Activated CD4-positive, CD25-positive, alpha-beta regulatory T cell treated with anti-CD3 and anti-CD28 coated beads, Interleukin-2, amount 50 U/mL, for 72 hours (primary cell): ENCODE data around the gene STX12.
"Not testable (repeated sequence)": the region's sequence is repeated elsewhere in the genome, so short reads cannot be mapped to it uniquely, and the experiment has no call there.

Experiments
- DNase-seq: peaks from one replicate; pipeline ENCODE4 v3.0.0; 2021

STX12 gene

DNA sequence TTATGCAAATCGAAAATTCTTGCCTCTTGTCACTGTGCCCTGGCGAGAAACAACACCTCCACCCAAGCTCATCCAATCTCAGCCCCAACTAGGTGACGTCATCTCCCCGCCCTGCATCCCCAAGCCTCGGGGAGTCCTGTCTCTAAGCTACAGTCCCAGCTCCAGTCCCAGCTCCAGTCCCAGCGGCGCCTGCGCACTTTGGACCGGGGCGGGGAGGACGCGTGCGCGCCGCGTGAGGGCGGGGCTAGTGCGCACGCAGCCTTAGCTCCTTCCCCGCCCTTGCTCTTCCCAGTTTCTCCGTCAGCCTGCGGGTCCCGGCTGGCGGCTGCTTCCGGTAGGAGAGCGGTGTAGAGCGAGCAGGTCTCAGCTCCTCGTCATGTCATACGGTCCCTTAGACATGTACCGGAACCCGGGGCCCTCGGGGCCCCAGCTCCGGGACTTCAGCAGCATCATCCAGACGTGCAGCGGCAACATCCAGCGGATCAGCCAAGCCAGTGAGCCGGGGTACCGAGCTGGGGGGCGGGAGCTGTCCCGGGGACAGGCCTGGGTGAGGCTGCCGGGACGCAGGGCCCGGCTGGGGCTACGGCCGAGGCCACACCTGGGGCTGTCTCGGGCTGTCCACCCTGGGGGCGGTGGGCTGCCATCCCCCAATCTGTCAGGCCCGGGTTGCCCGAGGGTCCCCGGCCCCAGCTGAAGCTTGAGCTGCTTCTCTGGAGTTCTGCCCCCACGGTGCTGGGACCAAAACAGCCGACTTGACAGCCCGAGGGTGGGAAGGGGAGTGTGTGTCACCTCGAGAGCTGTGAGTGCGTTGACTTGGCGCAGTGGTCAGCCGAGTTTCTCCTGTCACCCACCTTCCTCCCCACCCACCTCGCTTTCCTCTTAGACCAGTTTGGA lies at the start of gene STX12:
TSS of gene STX12 (plus strand) at position 288 of the 894 bp plus-strand sequence. CDS start at position 377, 89 bp downstream.
- peak; percentile 98 for DNase-seq

GRCh38 chr1:27724961-27725373 lies 48.1 kb upstream of the STX12 start:
- peak; percentile 32 for DNase-seq

DNA sequence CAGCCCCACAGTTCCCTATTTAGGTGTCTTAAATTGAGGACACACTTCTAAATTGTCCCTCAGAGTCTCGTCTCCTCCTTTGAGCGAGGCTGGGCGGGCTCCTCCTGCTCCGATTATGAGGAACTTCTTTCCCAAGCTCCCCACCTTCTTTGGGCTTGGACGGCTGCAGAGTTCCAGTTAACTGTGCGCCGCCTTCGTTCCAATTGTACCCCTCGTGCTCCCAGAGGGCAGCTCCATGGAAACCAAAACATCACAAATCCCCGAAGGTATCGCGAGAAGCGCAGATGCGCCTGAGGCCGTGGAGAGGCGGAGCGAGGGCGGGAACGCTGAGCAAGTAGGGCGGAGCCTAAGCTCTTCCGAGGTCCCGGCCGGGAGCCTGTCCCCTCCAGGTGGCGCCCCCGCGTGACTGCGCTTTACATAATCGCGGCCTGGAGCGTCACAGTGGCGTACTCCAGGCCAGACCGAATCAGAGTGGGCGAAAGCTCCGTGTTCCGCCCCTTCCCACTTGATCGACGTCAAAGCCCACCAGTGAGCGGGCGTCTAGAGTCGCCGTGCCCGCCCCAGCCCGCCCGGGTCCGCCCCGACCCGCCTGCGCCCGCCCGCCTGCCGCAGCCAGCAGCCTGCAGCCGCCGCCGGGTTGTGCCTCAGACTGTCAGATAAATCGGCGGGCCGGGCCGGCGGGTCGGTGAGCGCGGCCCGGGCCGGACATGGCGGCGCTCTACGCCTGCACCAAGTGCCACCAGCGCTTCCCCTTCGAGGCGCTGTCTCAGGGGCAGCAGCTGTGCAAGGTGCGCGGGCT lies 47.4 kb upstream of the STX12 start, which contains the start of gene FAM76A:
TSS of gene FAM76A (plus strand) at position 588 of the 799 bp plus-strand sequence. CDS start at position 708, 120 bp downstream.
- DNase-seq, result peak; percentile 99

GRCh38 chr1:27726173-27727044 lies 46.6 kb upstream of the STX12 start:
- DNase-seq, result peak; percentile 61

GRCh38 chr1:27727126-27727525 lies 45.9 kb upstream of the STX12 start:
- no peak for DNase-seq

DNA sequence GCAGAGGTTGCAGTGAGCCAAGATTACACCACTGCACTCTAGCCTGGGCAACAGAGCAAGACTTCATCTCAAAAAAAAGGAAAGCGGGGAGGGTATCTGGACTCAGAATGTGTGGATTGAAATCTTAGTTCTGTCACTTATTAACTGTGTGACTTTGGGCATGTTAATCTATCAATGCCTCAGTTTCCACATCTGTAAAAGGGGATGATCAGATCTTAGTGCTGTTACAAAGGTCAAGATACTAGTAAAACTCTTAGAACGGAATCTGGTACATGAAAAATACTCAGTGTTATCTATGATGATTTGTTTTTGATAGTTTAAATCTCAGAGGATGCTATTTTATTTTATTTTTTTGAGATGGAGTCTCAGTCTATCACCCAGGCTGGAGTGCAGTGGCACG lies 36.8 kb upstream of the STX12 start:
- DNase-seq, result no peak

GRCh38 chr1:27741121-27741520 lies 31.9 kb upstream of the STX12 start:
- DNase-seq, result no peak

- DNase-seq, result no peak
Measured at GRCh38 chr1:27744556-27744955, 28.5 kb upstream of the STX12 start.

DNA sequence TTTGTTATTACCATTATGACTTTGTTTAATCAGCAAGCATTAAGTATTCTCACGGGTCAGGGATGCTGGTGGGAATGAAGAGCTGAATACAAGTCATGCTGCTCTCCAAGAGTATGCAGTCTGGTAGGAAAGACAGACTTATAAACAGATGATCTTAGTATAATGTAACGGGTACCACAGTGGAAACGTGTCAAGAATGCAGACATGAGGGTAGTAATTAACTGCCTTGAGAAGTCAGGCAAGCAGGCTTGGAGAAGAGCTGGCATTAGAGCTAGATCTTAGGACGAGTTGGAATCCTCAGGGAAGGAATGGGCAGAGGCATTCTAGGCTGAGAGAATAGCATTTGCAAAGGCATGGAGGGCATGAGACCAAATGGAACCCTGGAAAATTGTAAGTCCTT lies 27.6 kb upstream of the STX12 start:
- no peak for DNase-seq

DNA sequence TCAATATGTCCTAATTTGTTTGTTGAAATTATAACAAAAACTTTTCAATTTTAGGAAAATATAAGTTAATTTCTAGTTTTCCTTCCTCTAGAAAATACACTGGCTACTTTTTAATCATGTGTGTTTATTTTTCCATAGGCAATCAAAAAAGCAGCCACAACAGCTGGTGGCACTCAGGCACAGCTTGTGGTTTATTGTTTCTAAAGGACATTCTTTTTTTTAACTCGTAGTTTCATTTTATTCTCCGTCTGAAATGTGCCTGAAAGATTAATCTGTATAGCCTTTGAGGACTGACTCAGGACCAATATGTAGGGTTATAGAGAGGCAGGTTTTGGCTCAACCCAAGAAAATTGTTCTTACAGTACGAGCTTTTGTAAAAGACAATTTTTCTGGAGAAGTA lies 20.7 kb upstream of the STX12 start:
- no peak for DNase-seq

- no peak for DNase-seq
Measured at GRCh38 chr1:27755286-27755685, 17.7 kb upstream of the STX12 start.

DNA sequence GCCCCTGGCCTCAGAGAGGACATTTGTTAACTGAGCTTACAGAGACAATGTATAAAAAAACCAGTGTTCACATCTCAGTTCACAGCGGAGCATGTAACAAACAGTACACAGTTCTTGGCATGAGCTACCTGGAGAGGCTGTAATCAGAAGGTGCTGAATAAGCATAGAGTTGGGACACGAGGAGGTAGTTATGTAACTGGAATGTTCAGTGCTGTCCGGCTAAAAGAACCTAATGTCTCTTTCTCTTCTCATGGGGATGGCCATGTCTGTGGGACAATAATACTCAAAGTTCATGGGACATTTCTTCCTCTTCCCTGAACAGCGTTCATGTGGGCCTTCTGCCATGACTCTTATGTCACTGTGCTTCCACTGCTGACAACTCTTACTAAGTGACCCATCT lies 17.2 kb upstream of the STX12 start:
- DNase-seq, result no peak

DNA sequence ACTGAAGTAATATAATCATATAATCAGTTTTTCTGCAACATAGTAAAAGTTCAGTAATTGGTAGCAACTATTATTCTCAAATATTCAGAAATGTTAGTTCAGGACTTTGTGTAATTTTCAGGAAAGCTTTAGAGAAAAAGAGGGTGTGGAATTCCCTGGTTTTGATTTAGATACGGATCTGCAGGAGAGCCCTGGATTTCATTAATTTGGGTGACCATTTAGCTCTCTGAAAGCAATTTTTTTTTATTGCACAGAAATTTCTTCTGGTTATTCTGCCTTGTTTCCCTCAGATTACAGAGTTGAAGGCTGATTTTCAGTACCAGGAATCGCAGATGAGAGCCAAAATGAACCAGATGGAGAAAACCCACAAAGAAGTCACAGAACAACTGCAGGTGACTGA lies 13.8 kb upstream of the STX12 start:
- DNase-seq, result no peak

- no peak for DNase-seq
Measured at GRCh38 chr1:27760426-27760825, 12.6 kb upstream of the STX12 start.

GRCh38 chr1:27762033-27762432 lies 11.0 kb upstream of the STX12 start:
- no peak for DNase-seq

- DNase-seq, result no peak
Measured at GRCh38 chr1:27763358-27763757, 9.7 kb upstream of the STX12 start.

DNA sequence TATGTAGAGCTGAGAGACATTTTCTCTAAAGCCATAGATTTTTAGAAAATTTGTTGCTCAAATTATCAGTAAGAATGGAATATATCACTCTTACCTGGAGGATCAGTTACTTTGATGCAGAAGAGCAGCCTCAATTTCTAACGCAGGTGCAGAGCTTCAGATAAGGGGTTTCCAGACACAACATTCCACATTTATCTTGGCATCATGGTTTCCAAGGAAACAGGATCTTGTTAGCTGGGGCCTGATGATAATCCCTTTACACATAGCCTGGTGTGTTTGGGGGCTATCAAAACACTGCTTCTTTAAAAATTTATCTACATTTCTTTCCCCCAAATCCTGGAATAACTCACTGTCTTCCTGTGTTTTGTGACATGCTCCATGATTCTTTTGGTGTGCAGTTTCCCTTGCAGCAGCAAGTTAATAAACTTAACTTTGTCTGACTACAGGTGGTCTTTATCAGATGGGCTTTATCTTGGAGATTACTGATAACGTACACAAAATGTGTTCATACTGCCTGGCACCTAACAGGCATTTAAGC lies 2.7 kb upstream of the STX12 start:
- no peak for DNase-seq

DNA sequence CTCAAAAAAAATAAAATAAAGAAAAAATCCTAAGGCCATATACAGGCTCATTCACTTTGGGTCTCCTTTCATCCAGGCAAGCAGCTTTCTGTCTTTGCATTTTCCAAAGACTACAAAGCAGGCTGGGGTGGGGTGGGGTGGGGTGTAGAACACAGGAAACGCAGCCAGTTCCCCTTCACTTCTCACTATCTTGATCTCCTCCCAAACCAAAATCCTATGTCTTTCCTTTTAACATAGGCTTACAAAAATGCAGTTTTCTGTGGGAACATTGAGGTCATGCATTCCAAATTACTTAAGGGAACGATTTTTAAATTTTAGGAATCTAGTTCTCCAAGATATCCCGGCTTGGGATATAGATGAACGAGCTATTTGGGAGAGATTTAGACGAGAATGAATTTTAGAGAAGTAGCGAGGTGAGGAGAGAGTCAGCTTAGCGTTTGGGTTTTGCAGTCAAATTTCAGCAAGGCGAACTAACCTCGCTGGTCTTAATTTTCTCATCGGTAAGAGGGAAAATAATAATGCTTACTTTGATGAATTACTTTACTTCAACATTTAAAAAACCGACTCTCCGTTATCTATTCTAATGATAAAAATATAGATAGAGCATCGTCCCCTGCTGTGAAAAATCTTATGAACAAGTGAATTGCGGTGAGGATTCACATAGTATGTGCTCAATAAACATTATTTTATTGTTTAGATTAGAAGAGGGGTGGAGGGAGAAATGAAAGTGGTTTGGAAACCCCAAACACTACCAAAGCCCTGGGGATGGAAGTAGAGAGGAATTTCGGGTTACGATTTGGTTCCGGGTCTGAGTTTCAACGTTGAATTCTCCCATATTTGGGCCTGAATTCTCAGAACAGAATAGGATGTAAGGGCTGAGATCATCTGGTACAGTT lies 735 bp upstream of the STX12 start:
- DNase-seq, result no peak

DNA sequence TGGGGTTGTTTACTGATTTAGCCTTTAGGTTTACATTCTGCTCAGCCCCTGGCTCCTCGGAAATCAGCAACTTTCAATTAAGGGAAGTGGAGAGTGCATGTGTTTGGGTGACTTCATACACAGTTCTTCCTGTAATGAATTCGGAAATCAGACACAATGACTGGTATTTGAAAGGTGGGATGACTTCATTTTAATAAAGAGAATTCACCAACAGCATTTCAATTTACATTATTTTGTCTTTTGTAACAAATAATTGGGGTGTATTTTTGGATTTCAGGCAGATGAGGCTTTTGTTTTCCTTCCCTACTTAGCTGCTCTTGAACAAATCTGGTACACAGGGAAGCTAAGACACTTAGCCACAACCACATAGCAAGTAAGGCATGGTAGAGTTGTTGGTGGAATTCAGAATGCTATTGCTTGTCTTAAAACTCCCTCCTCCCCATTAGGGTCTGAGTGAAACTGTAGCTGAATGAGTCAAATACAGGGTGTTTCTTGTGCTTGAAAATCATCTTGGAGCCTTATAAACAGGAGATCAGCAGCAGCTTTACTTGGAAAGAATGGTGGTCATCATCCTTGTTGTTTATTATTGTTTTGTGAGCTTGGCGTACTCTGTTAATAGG lies 917 bp downstream of the STX12 start:
- DNase-seq, result no peak

- no peak for DNase-seq
Measured at GRCh38 chr1:27774654-27775053, 1.6 kb downstream of the STX12 start.

- not testable (repeated sequence) for DNase-seq
Measured at GRCh38 chr1:27775336-27775735, 2.3 kb downstream of the STX12 start.
